ENCODE data around the gene KRT39.
"Not testable (repeated sequence)": the region's sequence is repeated elsewhere in the genome, so short reads cannot be mapped to it uniquely, and the experiment has no call there.

The KRT39 gene

GRCh38 chr17:40937384-40937819 is 29.3 kb downstream of the KRT39 start, which contains the start of gene KRT23:
KRT23 (minus strand) TSS chr17:40937646; CDS start chr17:40936603, 1,043 bp downstream.
- no peak for DNase-seq

- no peak for DNase-seq
Measured at GRCh38 chr17:40936976-40937375, 29.8 kb downstream of the KRT39 start.

- no peak for DNase-seq
Measured at GRCh38 chr17:40936437-40936971, 30.2 kb downstream of the KRT39 start.

GRCh38 chr17:40935624-40936023 is 31.1 kb downstream of the KRT39 start:
- DNase-seq, result no peak

- DNase-seq, result no peak
Measured at GRCh38 chr17:40932608-40933007, 34.1 kb downstream of the KRT39 start.

- no peak for DNase-seq
Measured at GRCh38 chr17:40931311-40931710, 35.4 kb downstream of the KRT39 start.

GRCh38 chr17:40926341-40926740 is 40.4 kb downstream of the KRT39 start:
- DNase-seq, result no peak

- DNase-seq, result no peak
Measured at GRCh38 chr17:40922239-40922638, 44.5 kb downstream of the KRT39 start.

- no peak for DNase-seq
Measured at GRCh38 chr17:40921026-40921425, 45.7 kb downstream of the KRT39 start.

GRCh38 chr17:40917116-40917515 is 49.6 kb downstream of the KRT39 start:
- DNase-seq, result not testable (repeated sequence)

- DNase-seq, result no peak
Measured at GRCh38 chr17:40916366-40916765, 50.4 kb downstream of the KRT39 start.

- DNase-seq, result no peak
Measured at GRCh38 chr17:40915721-40916256, 51.0 kb downstream of the KRT39 start.

GRCh38 chr17:40915199-40915661 is 51.5 kb downstream of the KRT39 start:
- no peak for DNase-seq

GRCh38 chr17:40914075-40914855 is 52.5 kb downstream of the KRT39 start:
- no peak for DNase-seq

- no peak for DNase-seq
Measured at GRCh38 chr17:40912486-40913210, 54.1 kb downstream of the KRT39 start.

- no peak for DNase-seq
Measured at GRCh38 chr17:40910441-40910841, 56.3 kb downstream of the KRT39 start.

GRCh38 chr17:40909755-40910154 is 57.0 kb downstream of the KRT39 start:
- DNase-seq, result no peak

GRCh38 chr17:40909351-40909750 is 57.4 kb downstream of the KRT39 start:
- DNase-seq, result peak; percentile 81
